Panc1 (cell line): Measurements from ENCODE around the gene SCARF1. TPM values are rescaled to one million over a fixed set of nuclear protein-coding genes. Genes with fewer than 3 reads are reported as not detected.

ENCODE experiments used
- ATAC-seq: fragments of 200-7000 bp; cut with Tn5 transposase; 2 replicates; pipeline ENCODE4 v1.9.1; 2020; ENCODE audit warnings: mild to moderate bottlenecking, moderate library complexity
- BruUV-seq: library from RNA; stranded (reverse); fragments of 400-500 nt; replicated peaks from 2 replicates; lab custom pipeline; 2021; lab: Mats Ljungman, UMichigan
- CTCF ChIA-PET: fragments of 300-600 bp; sonication (Branson Sonifier 250); formaldehyde crosslinking; loops from one replicate; lab custom pipeline; 2022; ENCODE audit warnings: antibody characterized with exemption; lab: Charles Lee
- POLR2A ChIA-PET: fragments of 300-600 bp; sonication (Branson Sonifier 250); formaldehyde crosslinking; loops from one replicate; lab custom pipeline; 2022; ENCODE audit warnings: antibody characterized with exemption; lab: Charles Lee
- DNase-seq: peaks from one replicate; pipeline ENCODE4 v3.0.0-alpha.2; 2010; ENCODE audit warnings: low read depth, low spot score
- H3K27ac ChIP-seq: 2 replicates; pipeline ENCODE4 v1.5.1; 2011; ENCODE audit warnings: mild to moderate bottlenecking, low read length, inconsistent platforms
- H3K27me3 ChIP-seq: fragments of 200-500 bp; sonication (Bioruptor generic); 2 replicates; pipeline ENCODE4 v1.6.0; 2014; ENCODE audit warnings: low read length, inconsistent platforms; ENCODE audit not compliant: control insufficient read depth, insufficient read depth
- H3K36me3 ChIP-seq: fragments of 200-500 bp; sonication (Bioruptor generic); 2 replicates; pipeline ENCODE4 v1.5.1; 2014; ENCODE audit warnings: inconsistent platforms, mild to moderate bottlenecking, low read length, moderate library complexity; ENCODE audit not compliant: control insufficient read depth, insufficient read depth
- H3K4me1 ChIP-seq: 2 replicates; pipeline ENCODE4 v1.5.1; 2011; ENCODE audit warnings: inconsistent platforms, mild to moderate bottlenecking, low read length, moderate library complexity; ENCODE audit not compliant: control insufficient read depth, insufficient read depth
- H3K4me3 ChIP-seq, 2 experiments: 2 replicates each; pipeline ENCODE4 v1.5.1; 2011 to 2012; ENCODE audit warnings: low read depth in 2 of 2, low read length in 2 of 2, mild to moderate bottlenecking in 2 of 2, inconsistent platforms in 1 of 2, moderate library complexity in 1 of 2
- H3K9me3 ChIP-seq: fragments of 200-500 bp; sonication (Bioruptor generic); 2 replicates; pipeline ENCODE4 v1.5.1; 2014; ENCODE audit warnings: low read depth, mild to moderate bottlenecking, inconsistent platforms, low read length, moderate library complexity; ENCODE audit not compliant: control insufficient read depth, insufficient read depth
- POLR2AphosphoS5 ChIP-seq: IDR thresholded peaks from 2 replicates; pipeline ENCODE4 v1.6.1; 2012; ENCODE audit warnings: mild to moderate bottlenecking, low read depth, low read length, moderate library complexity
- SIN3A ChIP-seq: IDR thresholded peaks from 2 replicates; pipeline ENCODE4 v1.6.1; 2012; ENCODE audit warnings: low read depth, mild to moderate bottlenecking, low read length, moderate library complexity, borderline replicate concordance; ENCODE audit not compliant: insufficient read depth
- TCF7L2 ChIP-seq: IDR thresholded peaks from 2 replicates; pipeline ENCODE4 v1.6.1; 2011; ENCODE audit warnings: mild to moderate bottlenecking, low read depth, low read length, inconsistent platforms
- in situ Hi-C: cut with HindIII; loops from 2 replicates; pipeline ENCODE4 v1.10.0; 2016; ENCODE audit warnings: low sequenced_read_pairs, low pct_unique_long_range_greater_than_20kb
- intact Hi-C: fragments of 100-400 bp; cut with micrococcal nuclease; formaldehyde crosslinking; loops from one replicate; pipeline ENCODE4 v1.10.0; 2022; ENCODE audit not compliant: unreplicated experiment
- total RNA-seq: library from RNA; stranded (reverse); gene quantifications from one replicate; pipeline ENCODE4 v1.2.1, GENCODE V29; 2021; ENCODE audit not compliant: unreplicated experiment
- TF ChIP-seq, protein P1 (sequence below), 2 experiments: IDR thresholded peaks; 2 replicates each; pipeline ENCODE4 v1.6.1; 2011 to 2012; ENCODE audit warnings: low read depth in 2 of 2, control low read depth in 1 of 2, low read length in 1 of 2, mild to moderate bottlenecking in 1 of 2, moderate library complexity in 1 of 2; ENCODE audit not compliant: insufficient read depth in 1 of 2
- TF ChIP-seq, protein P2 (sequence below): fragments of 450-650 bp; IDR thresholded peaks from 2 replicates; pipeline ENCODE4 v1.5.1; 2017; ENCODE audit warnings: mild to moderate bottlenecking

Gene SCARF1
- total RNA-seq, 1 experiment from 2014 or later, result 6.6 TPM

GRCh38 chr17:1634841-1635650, 10.5 kb downstream of the SCARF1 start:
- CTCF ChIA-PET, result no interaction called here

GRCh38 chr17:1630662-1631061, 14.9 kb downstream of the SCARF1 start:
- TF ChIP-seq, protein P1, sequence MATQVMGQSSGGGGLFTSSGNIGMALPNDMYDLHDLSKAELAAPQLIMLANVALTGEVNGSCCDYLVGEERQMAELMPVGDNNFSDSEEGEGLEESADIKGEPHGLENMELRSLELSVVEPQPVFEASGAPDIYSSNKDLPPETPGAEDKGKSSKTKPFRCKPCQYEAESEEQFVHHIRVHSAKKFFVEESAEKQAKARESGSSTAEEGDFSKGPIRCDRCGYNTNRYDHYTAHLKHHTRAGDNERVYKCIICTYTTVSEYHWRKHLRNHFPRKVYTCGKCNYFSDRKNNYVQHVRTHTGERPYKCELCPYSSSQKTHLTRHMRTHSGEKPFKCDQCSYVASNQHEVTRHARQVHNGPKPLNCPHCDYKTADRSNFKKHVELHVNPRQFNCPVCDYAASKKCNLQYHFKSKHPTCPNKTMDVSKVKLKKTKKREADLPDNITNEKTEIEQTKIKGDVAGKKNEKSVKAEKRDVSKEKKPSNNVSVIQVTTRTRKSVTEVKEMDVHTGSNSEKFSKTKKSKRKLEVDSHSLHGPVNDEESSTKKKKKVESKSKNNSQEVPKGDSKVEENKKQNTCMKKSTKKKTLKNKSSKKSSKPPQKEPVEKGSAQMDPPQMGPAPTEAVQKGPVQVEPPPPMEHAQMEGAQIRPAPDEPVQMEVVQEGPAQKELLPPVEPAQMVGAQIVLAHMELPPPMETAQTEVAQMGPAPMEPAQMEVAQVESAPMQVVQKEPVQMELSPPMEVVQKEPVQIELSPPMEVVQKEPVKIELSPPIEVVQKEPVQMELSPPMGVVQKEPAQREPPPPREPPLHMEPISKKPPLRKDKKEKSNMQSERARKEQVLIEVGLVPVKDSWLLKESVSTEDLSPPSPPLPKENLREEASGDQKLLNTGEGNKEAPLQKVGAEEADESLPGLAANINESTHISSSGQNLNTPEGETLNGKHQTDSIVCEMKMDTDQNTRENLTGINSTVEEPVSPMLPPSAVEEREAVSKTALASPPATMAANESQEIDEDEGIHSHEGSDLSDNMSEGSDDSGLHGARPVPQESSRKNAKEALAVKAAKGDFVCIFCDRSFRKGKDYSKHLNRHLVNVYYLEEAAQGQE (IDR thresholded peaks at IDR 0.05; ENCODE audit: insufficient read depth in 1 of 2, low read depth in 2 of 2, low read length in 1 of 2), result no peak
- TF ChIP-seq, protein P2, sequence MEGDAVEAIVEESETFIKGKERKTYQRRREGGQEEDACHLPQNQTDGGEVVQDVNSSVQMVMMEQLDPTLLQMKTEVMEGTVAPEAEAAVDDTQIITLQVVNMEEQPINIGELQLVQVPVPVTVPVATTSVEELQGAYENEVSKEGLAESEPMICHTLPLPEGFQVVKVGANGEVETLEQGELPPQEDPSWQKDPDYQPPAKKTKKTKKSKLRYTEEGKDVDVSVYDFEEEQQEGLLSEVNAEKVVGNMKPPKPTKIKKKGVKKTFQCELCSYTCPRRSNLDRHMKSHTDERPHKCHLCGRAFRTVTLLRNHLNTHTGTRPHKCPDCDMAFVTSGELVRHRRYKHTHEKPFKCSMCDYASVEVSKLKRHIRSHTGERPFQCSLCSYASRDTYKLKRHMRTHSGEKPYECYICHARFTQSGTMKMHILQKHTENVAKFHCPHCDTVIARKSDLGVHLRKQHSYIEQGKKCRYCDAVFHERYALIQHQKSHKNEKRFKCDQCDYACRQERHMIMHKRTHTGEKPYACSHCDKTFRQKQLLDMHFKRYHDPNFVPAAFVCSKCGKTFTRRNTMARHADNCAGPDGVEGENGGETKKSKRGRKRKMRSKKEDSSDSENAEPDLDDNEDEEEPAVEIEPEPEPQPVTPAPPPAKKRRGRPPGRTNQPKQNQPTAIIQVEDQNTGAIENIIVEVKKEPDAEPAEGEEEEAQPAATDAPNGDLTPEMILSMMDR, result no peak
- TF ChIP-seq POLR2AphosphoS5, result no peak
- no peak for TF ChIP-seq SIN3A
- no peak for TF ChIP-seq TCF7L2
- ATAC-seq (no peak), DNase-seq (no peak)
- intact Hi-C loops (no loop called here), in situ Hi-C loops (no loop called here)
- H3K9me3 ChIP-seq, result no peaks in the 10 kb centered on the region
- H3K27me3 ChIP-seq, result no peaks in the 10 kb centered on the region
- ChIA-PET CTCF (interaction anchor here (0.5 to 2.0 kb wide), 4 partner anchors 36 to 60 kb away, joined by 3 to 17 read pairs (median 4); no protein-coding TSS in a partner anchor), POLR2A (interaction anchor here (0.7 kb wide), 1 partner anchor 134 kb away, joined by 16 read pairs; no protein-coding TSS in a partner anchor)
- BruUV-seq, result no TSS peak
- H3K27ac ChIP-seq, result no peak overlapping the region
- H3K4me3 ChIP-seq, result no peak overlapping the region
- no peaks in the 10 kb centered on the region for H3K36me3 ChIP-seq
- peaks cover 8% of the 10 kb centered on the region for H3K4me1 ChIP-seq

More at GRCh38 chr17:1634841-1635650, 10.5 kb downstream of the SCARF1 start:
- BruUV-seq, result no TSS peak
- DNase-seq (no peak), ATAC-seq (no peak)
- intact Hi-C loops, result no loop called here
- POLR2A ChIA-PET, result interaction anchor here (0.6 kb wide), 1 partner anchor 20 kb away, joined by 3 read pairs; no protein-coding TSS in a partner anchor
- Histone ChIP-seq H3K4me3 (no peak overlapping the region), H3K27ac (no peak overlapping the region), H3K4me1 (no peaks in the 10 kb centered on the region), H3K27me3 (no peaks in the 10 kb centered on the region), H3K36me3 (no peaks in the 10 kb centered on the region), H3K9me3 (no peaks in the 10 kb centered on the region)
- in situ Hi-C loops, result no loop called here
- no peak for TF ChIP-seq POLR2AphosphoS5
- TF ChIP-seq, protein P1 (IDR thresholded peaks at IDR 0.05; ENCODE audit: insufficient read depth in 1 of 2, low read depth in 2 of 2, low read length in 1 of 2), result no peak
- TF ChIP-seq, protein P2, result no peak
- TF ChIP-seq SIN3A, result no peak
- no peak for TF ChIP-seq TCF7L2
